Left ventricle myocardium inferior (tissue), 1 donor: Measurements from ENCODE around the gene GRHL1. TPM values are rescaled to one million over a fixed set of nuclear protein-coding genes. Genes with fewer than 3 reads are reported as not detected.

Experiments
- DNase-seq: peaks from one replicate; pipeline ENCODE4 v3.0.0-alpha.2; 2020
- H3K27ac ChIP-seq: fragments of 200-600 bp; replicated peaks from 2 replicates; pipeline ENCODE4 v1.8.0; 2021
- H3K27me3 ChIP-seq: fragments of 200-600 bp; 2 replicates; pipeline ENCODE4 v1.8.0; 2021; ENCODE audit warnings: low read depth
- H3K36me3 ChIP-seq: fragments of 200-600 bp; 2 replicates; pipeline ENCODE4 v1.8.0; 2021
- H3K4me1 ChIP-seq: fragments of 200-600 bp; 2 replicates; pipeline ENCODE4 v1.8.0; 2021
- H3K4me3 ChIP-seq: fragments of 200-600 bp; 2 replicates; pipeline ENCODE4 v1.8.0; 2021; ENCODE audit warnings: mild to moderate bottlenecking, moderate library complexity
- H3K9me3 ChIP-seq: fragments of 200-600 bp; replicated peaks from 2 replicates; pipeline ENCODE4 v1.8.0; 2021
- CTCF ChIP-seq: fragments of 200-600 bp; IDR thresholded peaks from 2 replicates; pipeline ENCODE4 v1.8.0; 2021; ENCODE audit warnings: antibody characterized with exemption, mild to moderate bottlenecking, borderline replicate concordance
- intact Hi-C: fragments of 100-400 bp; cut with micrococcal nuclease; formaldehyde crosslinking; loops from one replicate; pipeline ENCODE4 v1.11.0; 2022
- total RNA-seq: library from RNA; stranded (reverse); fragmentation: NEBNext Ultra II Directional; extraction: Animal tissue kit (Norgen Biotek cat#: 25700); gene quantifications from one replicate; pipeline ENCODE4 v1.2.1, GENCODE V29; 2021
- donor health status: DM: no; HTN: yes; CAD: no; lungs with severe emphysema.

The GRHL1 gene
- total RNA-seq, 1 donor from 2014 or later: 0.69 TPM

DNA sequence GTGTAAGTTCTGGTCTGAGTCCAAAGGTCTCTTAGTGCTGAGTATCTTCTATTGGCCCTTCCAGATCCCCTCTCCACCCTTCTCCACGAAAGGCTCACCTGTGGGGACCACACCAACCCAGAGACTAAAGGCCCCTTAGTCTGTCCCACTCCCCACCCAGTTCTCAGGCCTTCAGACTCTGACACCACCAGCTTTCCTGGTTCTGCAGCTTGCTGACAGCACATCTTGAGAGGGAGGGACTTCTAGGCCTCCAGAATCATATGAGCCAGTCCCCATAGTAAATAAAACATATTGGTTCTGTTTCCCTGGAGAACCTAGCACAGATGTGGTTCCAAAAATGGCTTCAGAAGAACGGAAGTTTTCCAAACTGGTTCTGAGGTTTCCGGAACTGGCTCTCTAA lies 53.3 kb downstream of the GRHL1 start:
- no peak for TF ChIP-seq CTCF
- no peak for DNase-seq
- H3K4me1 ChIP-seq: peaks cover 38% of the 10 kb centered on the region
- H3K4me3 ChIP-seq: no peak overlapping the region
- intact Hi-C loops: no loop called here
- H3K27ac ChIP-seq: no peak overlapping the region
- H3K36me3 ChIP-seq: no peaks in the 10 kb centered on the region
- H3K9me3 ChIP-seq: no peaks in the 10 kb centered on the region
- no peaks in the 10 kb centered on the region for H3K27me3 ChIP-seq

GRCh38 chr2:10005461-10006235 lies 54.2 kb downstream of the GRHL1 start:
- TF ChIP-seq CTCF: no peak
- no peak for DNase-seq
- Histone ChIP-seq H3K36me3 (no peaks in the 10 kb centered on the region), H3K4me1 (peaks cover 45% of the 10 kb centered on the region), H3K9me3 (no peaks in the 10 kb centered on the region), H3K27me3 (no peaks in the 10 kb centered on the region), H3K4me3 (no peak overlapping the region), H3K27ac (no peak overlapping the region)
- intact Hi-C loops: no loop called here

GRCh38 chr2:10006236-10007161 lies 55.0 kb downstream of the GRHL1 start:
- DNase-seq: peak; percentile 65
- no peak for TF ChIP-seq CTCF
- intact Hi-C loops: no loop called here
- H3K4me3 ChIP-seq: peak overlapping the region; percentile 38
- H3K27ac ChIP-seq: peak overlapping the region; percentile 82
- no peaks in the 10 kb centered on the region for H3K36me3 ChIP-seq
- no peaks in the 10 kb centered on the region for H3K27me3 ChIP-seq
- H3K9me3 ChIP-seq: no peaks in the 10 kb centered on the region
- H3K4me1 ChIP-seq: peaks cover 45% of the 10 kb centered on the region

- Histone ChIP-seq H3K4me1 (peaks cover 45% of the 10 kb centered on the region), H3K27me3 (no peaks in the 10 kb centered on the region), H3K4me3 (no peak overlapping the region), H3K27ac (peak overlapping the region; percentile 85), H3K9me3 (no peaks in the 10 kb centered on the region), H3K36me3 (no peaks in the 10 kb centered on the region)
- intact Hi-C loops: no loop called here
- no peak for TF ChIP-seq CTCF
- DNase-seq: no peak
Observed at GRCh38 chr2:10007435-10007834, 55.9 kb downstream of the GRHL1 start.

- no peaks in the 10 kb centered on the region for H3K36me3 ChIP-seq
- peak; percentile 28 for TF ChIP-seq CTCF
- no peaks in the 10 kb centered on the region for H3K9me3 ChIP-seq
- H3K27me3 ChIP-seq: no peaks in the 10 kb centered on the region
- intact Hi-C loops: no loop called here
- H3K4me3 ChIP-seq: no peak overlapping the region
- H3K4me1 ChIP-seq: peaks cover 45% of the 10 kb centered on the region
- no peak for DNase-seq
- H3K27ac ChIP-seq: peak overlapping the region; percentile 85
Observed at GRCh38 chr2:10007921-10008808, 56.7 kb downstream of the GRHL1 start.
